ENCODE measurements around the gene NUDT4.

DNA sequence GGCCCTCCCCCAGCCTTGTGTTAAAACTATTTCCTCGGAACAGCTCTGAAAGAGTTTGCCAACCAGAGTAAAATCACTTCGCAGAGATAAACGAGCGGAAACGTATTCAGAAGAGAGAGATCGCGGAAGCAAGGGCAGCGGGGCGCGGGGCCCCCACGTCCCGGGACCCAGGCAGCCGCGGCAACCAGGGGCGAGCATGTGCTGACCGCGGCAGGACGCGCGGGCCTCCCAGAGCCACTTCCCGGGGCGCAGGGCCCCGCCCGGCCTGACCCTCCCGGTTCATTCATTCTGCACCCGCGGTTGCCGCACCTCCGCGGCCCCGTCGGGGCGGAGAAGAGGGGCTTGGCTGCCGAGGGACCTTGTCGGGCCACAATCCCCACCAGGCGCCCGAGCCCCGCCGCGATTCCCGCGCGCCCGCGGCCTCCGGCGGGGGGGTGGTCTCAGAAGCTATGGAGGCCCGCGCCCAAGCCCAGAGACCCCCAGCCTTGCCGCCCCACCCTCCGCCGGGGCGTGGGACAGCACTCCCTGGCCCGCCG, 63.4 kb downstream of the NUDT4 start:
- no peak for TF ChIP-seq POLR2A (IDR thresholded peaks at IDR 0.05; ENCODE audit: low read depth, low read length)
- TF ChIP-seq, protein P1, sequence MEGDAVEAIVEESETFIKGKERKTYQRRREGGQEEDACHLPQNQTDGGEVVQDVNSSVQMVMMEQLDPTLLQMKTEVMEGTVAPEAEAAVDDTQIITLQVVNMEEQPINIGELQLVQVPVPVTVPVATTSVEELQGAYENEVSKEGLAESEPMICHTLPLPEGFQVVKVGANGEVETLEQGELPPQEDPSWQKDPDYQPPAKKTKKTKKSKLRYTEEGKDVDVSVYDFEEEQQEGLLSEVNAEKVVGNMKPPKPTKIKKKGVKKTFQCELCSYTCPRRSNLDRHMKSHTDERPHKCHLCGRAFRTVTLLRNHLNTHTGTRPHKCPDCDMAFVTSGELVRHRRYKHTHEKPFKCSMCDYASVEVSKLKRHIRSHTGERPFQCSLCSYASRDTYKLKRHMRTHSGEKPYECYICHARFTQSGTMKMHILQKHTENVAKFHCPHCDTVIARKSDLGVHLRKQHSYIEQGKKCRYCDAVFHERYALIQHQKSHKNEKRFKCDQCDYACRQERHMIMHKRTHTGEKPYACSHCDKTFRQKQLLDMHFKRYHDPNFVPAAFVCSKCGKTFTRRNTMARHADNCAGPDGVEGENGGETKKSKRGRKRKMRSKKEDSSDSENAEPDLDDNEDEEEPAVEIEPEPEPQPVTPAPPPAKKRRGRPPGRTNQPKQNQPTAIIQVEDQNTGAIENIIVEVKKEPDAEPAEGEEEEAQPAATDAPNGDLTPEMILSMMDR (conservative IDR thresholded peaks at IDR 0.05; ENCODE audit: low read depth, low read length) = no peak
- TF ChIP-seq, protein P2, sequence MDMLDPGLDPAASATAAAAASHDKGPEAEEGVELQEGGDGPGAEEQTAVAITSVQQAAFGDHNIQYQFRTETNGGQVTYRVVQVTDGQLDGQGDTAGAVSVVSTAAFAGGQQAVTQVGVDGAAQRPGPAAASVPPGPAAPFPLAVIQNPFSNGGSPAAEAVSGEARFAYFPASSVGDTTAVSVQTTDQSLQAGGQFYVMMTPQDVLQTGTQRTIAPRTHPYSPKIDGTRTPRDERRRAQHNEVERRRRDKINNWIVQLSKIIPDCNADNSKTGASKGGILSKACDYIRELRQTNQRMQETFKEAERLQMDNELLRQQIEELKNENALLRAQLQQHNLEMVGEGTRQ (IDR thresholded peaks at IDR 0.05; ENCODE audit: low read depth, low read length) = no peak
- TF ChIP-seq RCOR1 (IDR thresholded peaks at IDR 0.05; ENCODE audit: insufficient replicate concordance, low read length) = no peak
- TF ChIP-seq SMC3 (IDR thresholded peaks at IDR 0.05; ENCODE audit: low read depth, low read length) = no peak
- TF ChIP-seq BHLHE40 (IDR thresholded peaks at IDR 0.05; ENCODE audit: low read depth, low read length) = no peak
- no peak for TF ChIP-seq CEBPB (IDR thresholded peaks at IDR 0.05; ENCODE audit: low read depth, low read length)
- peak; percentile 50; the same call in 1 of the 2 replicates for TF ChIP-seq MXI1 (IDR thresholded peaks at IDR 0.05; ENCODE audit: borderline replicate concordance, low read depth, low read length)
- no peak for TF ChIP-seq RFX5 (IDR thresholded peaks at IDR 0.05; ENCODE audit: low read depth, low read length)
- TF ChIP-seq, protein P3, sequence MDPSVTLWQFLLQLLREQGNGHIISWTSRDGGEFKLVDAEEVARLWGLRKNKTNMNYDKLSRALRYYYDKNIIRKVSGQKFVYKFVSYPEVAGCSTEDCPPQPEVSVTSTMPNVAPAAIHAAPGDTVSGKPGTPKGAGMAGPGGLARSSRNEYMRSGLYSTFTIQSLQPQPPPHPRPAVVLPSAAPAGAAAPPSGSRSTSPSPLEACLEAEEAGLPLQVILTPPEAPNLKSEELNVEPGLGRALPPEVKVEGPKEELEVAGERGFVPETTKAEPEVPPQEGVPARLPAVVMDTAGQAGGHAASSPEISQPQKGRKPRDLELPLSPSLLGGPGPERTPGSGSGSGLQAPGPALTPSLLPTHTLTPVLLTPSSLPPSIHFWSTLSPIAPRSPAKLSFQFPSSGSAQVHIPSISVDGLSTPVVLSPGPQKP (IDR thresholded peaks at IDR 0.05; ENCODE audit: borderline replicate concordance, low read depth, low read length) = no peak
- no peak; the same call in 1 of the 2 replicates for TF ChIP-seq MAZ (IDR thresholded peaks at IDR 0.05; ENCODE audit: borderline replicate concordance, low read depth, low read length)
- no peak for TF ChIP-seq CHD1 (IDR thresholded peaks at IDR 0.05; ENCODE audit: low read depth, low read length)
- no peak for TF ChIP-seq RAD21 (IDR thresholded peaks at IDR 0.05; ENCODE audit: low read length)
- TF ChIP-seq FOS (IDR thresholded peaks at IDR 0.05; ENCODE audit: low read depth, low read length) = no peak

All from IMR-90 (cell line).